Activated naive CD8-positive, alpha-beta T cell treated with anti-CD3 and anti-CD28 coated beads, Interleukin-2, amount 50 U/mL, for 24 hours (primary cell): ENCODE measurements around the gene CFAP251.
A peak's percentile ranks its signal among the peaks of the same experiment; 100 is the strongest.

Source experiments
- ATAC-seq: fragments of 150-1000 bp; cut with Tn5 transposase; one replicate; pipeline ENCODE4 v1.10.0; 2021
- DNase-seq: peaks from one replicate; pipeline ENCODE4 v3.0.0; 2021
- H3K27ac Mint-ChIP-seq: one replicate; pipeline ENCODE4 v1.8.0; 2021; ENCODE audit warnings: mild to moderate bottlenecking, mixed read lengths
- H3K27me3 Mint-ChIP-seq: one replicate; pipeline ENCODE4 v1.8.0; 2021; ENCODE audit warnings: mixed read lengths
- H3K36me3 Mint-ChIP-seq: one replicate; pipeline ENCODE4 v1.8.0; 2021; ENCODE audit warnings: low read depth, mixed read lengths
- H3K4me1 Mint-ChIP-seq: one replicate; pipeline ENCODE4 v1.8.0; 2021; ENCODE audit warnings: mixed read lengths
- H3K4me3 Mint-ChIP-seq: one replicate; pipeline ENCODE4 v1.8.0; 2021; ENCODE audit warnings: mild to moderate bottlenecking, moderate library complexity, mixed read lengths
- H3K9me3 Mint-ChIP-seq: one replicate; pipeline ENCODE4 v1.8.0; 2021; ENCODE audit warnings: mixed read lengths

Gene CFAP251

DNA sequence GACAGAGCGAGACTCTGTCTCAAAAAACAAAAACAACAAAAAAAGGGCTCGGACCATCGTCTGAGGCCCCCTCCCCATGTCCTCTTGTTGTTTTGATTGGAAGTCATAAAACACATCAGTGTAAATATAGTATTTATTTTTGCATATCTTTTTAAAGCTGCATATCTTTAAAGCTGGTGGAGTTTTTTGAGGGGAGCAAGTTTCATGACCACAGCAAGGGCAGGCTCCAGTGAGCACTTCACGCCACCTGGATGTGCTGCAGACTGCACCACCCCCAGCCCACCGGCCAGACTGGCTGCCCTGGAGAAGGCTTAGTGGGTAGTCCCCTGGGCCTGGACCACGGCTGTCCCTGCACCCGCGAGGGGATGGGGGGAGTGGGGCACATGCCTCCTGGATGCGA is 91.3 kb downstream of the CFAP251 start:
- H3K9me3 Mint-ChIP-seq = no peaks in the 10 kb centered on the region
- H3K36me3 Mint-ChIP-seq = no peaks in the 10 kb centered on the region
- ATAC-seq = no peak
- peaks cover 8% of the 10 kb centered on the region for H3K27me3 Mint-ChIP-seq
- peaks cover 24% of the 10 kb centered on the region for H3K4me1 Mint-ChIP-seq
- DNase-seq = no peak
- no peak overlapping the region for H3K27ac Mint-ChIP-seq
- H3K4me3 Mint-ChIP-seq = no peak overlapping the region

DNA sequence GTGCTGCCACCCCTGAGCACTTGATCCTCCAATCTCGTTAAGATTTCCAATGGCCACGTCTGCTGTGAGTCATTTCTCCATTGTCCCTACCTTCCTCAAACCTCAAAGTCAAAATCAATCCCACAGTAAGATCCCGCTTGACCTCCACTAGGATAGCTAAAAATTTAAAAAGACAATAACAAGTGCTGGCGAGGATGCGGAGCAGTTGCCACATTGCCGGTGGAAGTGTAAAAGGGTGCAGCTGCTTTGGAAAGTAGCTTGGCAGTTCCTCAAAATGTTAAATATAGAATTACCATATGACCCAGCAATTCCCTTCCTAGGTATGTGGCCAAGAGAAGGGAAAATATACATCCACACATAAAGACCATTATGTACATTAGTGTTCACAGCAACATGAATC is 93.8 kb downstream of the CFAP251 start:
- no peaks in the 10 kb centered on the region for H3K9me3 Mint-ChIP-seq
- H3K27ac Mint-ChIP-seq = no peak overlapping the region
- peaks cover 2% of the 10 kb centered on the region for H3K27me3 Mint-ChIP-seq
- H3K36me3 Mint-ChIP-seq = no peaks in the 10 kb centered on the region
- no peak for ATAC-seq
- H3K4me3 Mint-ChIP-seq = no peak overlapping the region
- peaks cover 5% of the 10 kb centered on the region for H3K4me1 Mint-ChIP-seq
- no peak for DNase-seq

- Mint-ChIP-seq H3K9me3 (no peaks in the 10 kb centered on the region), H3K27ac (no peak overlapping the region), H3K27me3 (no peaks in the 10 kb centered on the region), H3K4me3 (no peak overlapping the region), H3K36me3 (no peaks in the 10 kb centered on the region), H3K4me1 (peaks cover 2% of the 10 kb centered on the region)
- ATAC-seq (peak; percentile 40), DNase-seq (no peak)
These were observed 94.7 kb downstream of the CFAP251 start for GRCh38 chr12:122013136-122013535.

- H3K27me3 Mint-ChIP-seq = no peaks in the 10 kb centered on the region
- H3K36me3 Mint-ChIP-seq = no peaks in the 10 kb centered on the region
- DNase-seq (no peak), ATAC-seq (no peak)
- no peak overlapping the region for H3K4me3 Mint-ChIP-seq
- H3K4me1 Mint-ChIP-seq = peaks cover 2% of the 10 kb centered on the region
- no peaks in the 10 kb centered on the region for H3K9me3 Mint-ChIP-seq
- no peak overlapping the region for H3K27ac Mint-ChIP-seq
These were observed 95.6 kb downstream of the CFAP251 start for GRCh38 chr12:122013791-122014590.

DNA sequence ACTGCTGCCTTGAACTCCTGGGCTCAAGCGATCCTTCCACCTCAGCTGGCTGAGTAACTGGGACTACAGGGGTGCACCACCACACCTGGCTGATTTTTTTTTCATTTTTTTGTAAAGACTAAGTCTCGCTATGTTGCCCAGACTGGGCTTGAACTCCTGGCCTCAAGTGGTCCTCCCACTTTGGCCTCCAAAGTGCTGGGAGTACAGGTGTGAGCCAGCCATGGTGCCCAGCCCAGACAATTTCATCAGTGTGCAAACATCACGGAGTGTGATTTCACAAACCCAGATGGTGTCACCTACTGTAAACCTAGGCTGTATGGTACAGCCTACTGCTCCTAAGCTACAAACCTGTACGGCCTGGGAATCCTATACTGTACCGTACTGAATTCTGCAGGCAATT is 96.4 kb downstream of the CFAP251 start:
- DNase-seq = no peak
- no peaks in the 10 kb centered on the region for H3K36me3 Mint-ChIP-seq
- peaks cover 2% of the 10 kb centered on the region for H3K4me1 Mint-ChIP-seq
- no peak overlapping the region for H3K4me3 Mint-ChIP-seq
- H3K27ac Mint-ChIP-seq = no peak overlapping the region
- peaks cover 3% of the 10 kb centered on the region for H3K27me3 Mint-ChIP-seq
- H3K9me3 Mint-ChIP-seq = no peaks in the 10 kb centered on the region
- no peak for ATAC-seq

DNA sequence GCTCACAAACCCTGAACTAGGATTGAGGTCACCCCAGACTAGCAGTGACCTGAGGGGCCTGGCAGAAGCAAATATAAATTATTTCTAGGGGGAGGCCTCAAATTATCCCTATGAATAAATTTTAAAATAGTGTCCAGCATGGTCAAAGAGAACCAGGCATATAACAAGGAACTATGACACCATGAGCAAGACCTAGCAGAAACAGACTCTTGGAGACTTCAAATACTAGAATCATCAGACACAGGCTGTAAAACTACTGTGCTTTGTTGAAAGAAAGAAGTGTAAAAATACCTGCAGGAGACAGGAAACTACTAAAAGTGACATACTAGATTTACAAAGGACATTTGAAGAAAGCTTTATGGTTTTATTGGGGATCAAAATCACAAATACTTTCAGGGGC is 100.1 kb downstream of the CFAP251 start:
- no peak for DNase-seq
- no peaks in the 10 kb centered on the region for H3K9me3 Mint-ChIP-seq

GRCh38 chr12:122018937-122019336 is 100.5 kb downstream of the CFAP251 start:
- Mint-ChIP-seq H3K27ac (no peak overlapping the region), H3K27me3 (peaks cover 21% of the 10 kb centered on the region), H3K4me3 (no peak overlapping the region), H3K9me3 (no peaks in the 10 kb centered on the region), H3K4me1 (peaks cover 14% of the 10 kb centered on the region), H3K36me3 (no peaks in the 10 kb centered on the region)
- ATAC-seq (no peak), DNase-seq (no peak)

More for the DNA sequence above, 100.1 kb downstream of the CFAP251 start:
- H3K4me3 Mint-ChIP-seq = no peak overlapping the region
- peaks cover 21% of the 10 kb centered on the region for H3K27me3 Mint-ChIP-seq
- no peak for ATAC-seq
- H3K4me1 Mint-ChIP-seq = peaks cover 13% of the 10 kb centered on the region
- H3K36me3 Mint-ChIP-seq = no peaks in the 10 kb centered on the region
- no peak overlapping the region for H3K27ac Mint-ChIP-seq

- Mint-ChIP-seq H3K27ac (no peak overlapping the region), H3K9me3 (no peaks in the 10 kb centered on the region), H3K4me3 (peak overlapping the region; percentile 78), H3K36me3 (no peaks in the 10 kb centered on the region), H3K4me1 (peaks cover 14% of the 10 kb centered on the region), H3K27me3 (peaks cover 21% of the 10 kb centered on the region)
- ATAC-seq (no peak), DNase-seq (no peak)
These were observed 102.4 kb downstream of the CFAP251 start for GRCh38 chr12:122020795-122021192.

DNA sequence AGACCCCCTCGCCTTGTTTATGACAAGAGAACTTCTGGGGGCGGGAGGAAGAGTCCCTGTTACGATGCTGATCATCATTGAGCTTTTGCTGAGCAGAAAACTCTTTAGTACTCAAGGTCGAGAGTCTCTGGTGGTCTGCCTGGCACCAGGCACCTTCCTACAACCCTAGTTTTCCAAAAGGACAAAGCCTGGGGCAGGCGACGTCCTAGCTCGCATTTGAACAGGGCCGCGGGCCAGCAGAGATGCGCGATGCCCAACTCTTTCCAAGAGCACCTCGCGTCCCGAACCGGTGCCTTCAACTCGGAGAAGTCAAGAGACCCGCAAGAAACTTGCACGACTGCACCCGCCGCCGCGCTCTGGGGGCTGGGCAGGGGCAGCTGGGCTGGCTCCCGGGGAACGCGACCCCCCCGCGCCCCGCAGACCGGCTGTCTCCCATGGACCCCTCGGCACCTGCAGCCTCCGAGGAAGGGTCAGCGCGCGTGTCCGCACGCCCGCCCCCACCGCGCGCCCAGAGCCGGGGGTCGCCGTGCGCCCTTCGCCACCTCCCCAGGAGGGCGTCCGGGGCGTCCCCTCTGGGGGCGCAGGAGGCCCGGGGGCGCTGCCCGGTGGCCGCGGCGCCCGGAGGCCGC is 102.9 kb downstream of the CFAP251 start:
- Mint-ChIP-seq H3K36me3 (no peaks in the 10 kb centered on the region), H3K27ac (peak overlapping the region; percentile 67), H3K27me3 (peaks cover 21% of the 10 kb centered on the region), H3K4me1 (peaks cover 14% of the 10 kb centered on the region), H3K9me3 (no peaks in the 10 kb centered on the region), H3K4me3 (peak overlapping the region; percentile 80)
- no peak for DNase-seq
- ATAC-seq = peak; percentile 15

DNA sequence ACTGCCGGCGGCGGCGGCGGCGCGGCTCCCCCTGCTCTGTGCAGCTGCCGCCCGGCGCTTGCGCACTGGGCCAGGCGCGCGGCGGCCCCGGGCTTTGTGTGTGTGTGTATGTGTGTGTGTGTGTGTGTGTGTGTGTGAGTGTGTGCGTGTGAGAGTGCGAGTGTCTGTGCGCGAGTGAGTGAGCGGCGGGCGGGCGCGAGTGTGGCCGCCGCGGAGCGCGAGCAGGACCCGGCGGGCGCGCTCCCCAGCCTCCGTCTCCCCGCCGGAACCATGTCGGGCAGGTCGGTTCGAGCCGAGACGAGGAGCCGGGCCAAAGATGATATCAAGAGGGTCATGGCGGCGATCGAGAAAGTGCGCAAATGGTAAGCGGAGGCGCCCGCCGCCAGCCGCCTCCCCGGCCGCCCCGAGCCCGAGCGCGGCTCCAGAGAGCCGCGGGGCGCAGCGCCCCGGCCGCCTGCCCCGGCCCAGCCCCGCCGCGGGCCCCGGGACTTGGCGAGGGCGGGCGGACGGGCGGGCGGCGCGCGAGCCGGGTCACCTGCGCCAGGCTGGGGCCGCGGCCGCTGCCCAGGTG is 103.5 kb downstream of the CFAP251 start, which contains the start of gene BCL7A:
Gene BCL7A (plus strand): TSS at position 63 of the 571 bp plus-strand sequence. CDS start 208 bp downstream, at position 271.
- peak; percentile 85 for ATAC-seq
- no peaks in the 10 kb centered on the region for H3K36me3 Mint-ChIP-seq
- peak within 1 kb of the TSS; percentile 67 for H3K27ac Mint-ChIP-seq
- H3K27me3 Mint-ChIP-seq = peaks cover 21% of the 10 kb centered on the region
- peak within 1 kb of the TSS; percentile 80 for H3K4me3 Mint-ChIP-seq
- H3K9me3 Mint-ChIP-seq = no peaks in the 10 kb centered on the region
- DNase-seq = peak; percentile 56
- H3K4me1 Mint-ChIP-seq = peaks cover 17% of the 10 kb centered on the region

DNA sequence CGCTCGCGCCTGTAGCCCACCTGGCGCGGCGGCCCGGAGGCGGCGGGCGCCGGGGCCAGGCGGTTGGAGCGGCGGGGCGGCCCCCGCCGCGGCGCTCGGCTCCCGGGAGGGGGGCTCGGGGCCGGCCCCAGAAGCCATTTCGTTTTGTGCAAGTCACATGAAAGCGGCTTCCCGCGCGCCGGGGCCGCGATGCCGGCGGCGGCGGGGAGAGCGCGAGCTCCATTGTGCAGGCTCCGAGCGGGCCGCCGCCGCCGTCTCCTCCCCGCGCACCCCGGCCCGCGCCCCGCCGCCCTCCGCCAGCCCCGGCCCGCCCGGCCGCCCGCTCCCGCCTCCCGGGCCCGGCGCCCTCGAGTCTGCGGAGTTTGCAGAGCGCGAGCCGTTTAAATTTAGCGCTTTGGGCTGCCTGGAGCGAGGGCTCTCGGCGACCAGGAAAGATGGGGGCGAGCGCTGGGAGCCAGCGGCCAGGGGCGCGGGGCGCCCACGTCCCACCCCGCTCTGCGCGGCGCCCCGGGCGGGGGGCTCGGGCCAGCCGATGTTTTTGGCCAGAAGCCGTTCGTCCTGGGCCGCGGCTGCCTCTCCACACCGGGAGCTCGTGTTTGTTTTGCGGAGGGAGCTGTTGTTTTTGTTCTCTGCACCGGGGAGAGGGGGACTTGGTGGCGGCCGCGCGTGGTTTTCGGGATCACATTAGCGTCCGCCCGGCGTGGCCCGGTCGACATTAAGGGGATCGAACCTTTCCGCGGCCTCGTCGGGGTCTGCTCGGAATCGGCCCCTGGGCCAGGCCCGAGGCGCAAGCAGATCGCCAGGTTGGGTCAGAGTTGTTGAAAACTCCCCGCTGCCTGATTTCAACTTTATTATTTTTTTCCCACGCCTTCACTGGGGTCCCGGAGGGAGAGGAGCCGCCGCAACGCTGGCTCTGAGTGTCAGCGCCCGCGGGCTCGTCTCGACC is 104.3 kb downstream of the CFAP251 start:
- DNase-seq = peak; percentile 49
- peaks cover 21% of the 10 kb centered on the region for H3K27me3 Mint-ChIP-seq
- H3K4me1 Mint-ChIP-seq = peaks cover 18% of the 10 kb centered on the region
- no peak for ATAC-seq
- no peaks in the 10 kb centered on the region for H3K9me3 Mint-ChIP-seq
- H3K36me3 Mint-ChIP-seq = no peaks in the 10 kb centered on the region
- peak overlapping the region; percentile 80 for H3K4me3 Mint-ChIP-seq
- peak overlapping the region; percentile 78 for H3K27ac Mint-ChIP-seq

GRCh38 chr12:122023339-122024131 is 105.1 kb downstream of the CFAP251 start:
- DNase-seq = peak; percentile 33
- H3K9me3 Mint-ChIP-seq = no peaks in the 10 kb centered on the region
- peaks cover 21% of the 10 kb centered on the region for H3K27me3 Mint-ChIP-seq
- H3K4me1 Mint-ChIP-seq = peaks cover 20% of the 10 kb centered on the region
- peak overlapping the region; percentile 78 for H3K27ac Mint-ChIP-seq
- H3K4me3 Mint-ChIP-seq = peak overlapping the region; percentile 80
- no peak for ATAC-seq
- no peaks in the 10 kb centered on the region for H3K36me3 Mint-ChIP-seq

GRCh38 chr12:122024132-122024785 is 105.9 kb downstream of the CFAP251 start:
- H3K36me3 Mint-ChIP-seq = no peaks in the 10 kb centered on the region
- peak overlapping the region; percentile 29 for H3K4me3 Mint-ChIP-seq
- H3K27ac Mint-ChIP-seq = no peak overlapping the region
- peaks cover 21% of the 10 kb centered on the region for H3K27me3 Mint-ChIP-seq
- no peak for ATAC-seq
- DNase-seq = no peak
- H3K4me1 Mint-ChIP-seq = peaks cover 27% of the 10 kb centered on the region
- H3K9me3 Mint-ChIP-seq = no peaks in the 10 kb centered on the region
